GM08714 (cell line): Measurements from ENCODE around the gene NR3C2.
"Not testable (repeated sequence)": the region's sequence is repeated elsewhere in the genome, so short reads cannot be mapped to it uniquely, and the experiment has no call there.

Experiments used
- H3K4me3 ChIP-seq: fragments of 200-500 bp; sonication (Bioruptor generic); 2 replicates; pipeline ENCODE4 v1.5.1; 2014; ENCODE audit warnings: mild to moderate bottlenecking, low read length, inconsistent platforms
- ZNF274 ChIP-seq: IDR thresholded peaks from 2 replicates; pipeline ENCODE4 v1.6.1; 2012; ENCODE audit warnings: mild to moderate bottlenecking, low read depth, low read length

NR3C2 gene

GRCh38 chr4:148162991-148163390 lies 279.2 kb downstream of the NR3C2 start:
- TF ChIP-seq ZNF274, result no peak
- no peak overlapping the region for H3K4me3 ChIP-seq

- H3K4me3 ChIP-seq, result no peak overlapping the region
- TF ChIP-seq ZNF274, result no peak
Observed at GRCh38 chr4:148162519-148162918, 279.7 kb downstream of the NR3C2 start.

GRCh38 chr4:148161601-148162000 lies 280.6 kb downstream of the NR3C2 start:
- TF ChIP-seq ZNF274, result no peak
- H3K4me3 ChIP-seq, result no peak overlapping the region

- H3K4me3 ChIP-seq, result no peak overlapping the region
- no peak for TF ChIP-seq ZNF274
Observed at GRCh38 chr4:148159793-148160192, 282.4 kb downstream of the NR3C2 start.

- TF ChIP-seq ZNF274, result no peak
- H3K4me3 ChIP-seq, result no peak overlapping the region
Observed at GRCh38 chr4:148154769-148155168, 287.4 kb downstream of the NR3C2 start.

- no peak for TF ChIP-seq ZNF274
- no peak overlapping the region for H3K4me3 ChIP-seq
Observed at GRCh38 chr4:148152868-148153625, 289.2 kb downstream of the NR3C2 start.

- no peak for TF ChIP-seq ZNF274
Observed at GRCh38 chr4:148151806-148152205, 290.4 kb downstream of the NR3C2 start.

GRCh38 chr4:148145475-148145874 lies 296.7 kb downstream of the NR3C2 start:
- no peak overlapping the region for H3K4me3 ChIP-seq
- TF ChIP-seq ZNF274, result no peak

More at GRCh38 chr4:148151806-148152205, 290.4 kb downstream of the NR3C2 start:
- no peak overlapping the region for H3K4me3 ChIP-seq

- no peak for TF ChIP-seq ZNF274
- H3K4me3 ChIP-seq, result no peak overlapping the region
Observed at GRCh38 chr4:148143174-148143573, 299.0 kb downstream of the NR3C2 start.

- no peak for TF ChIP-seq ZNF274
Observed at GRCh38 chr4:148141501-148141900, 300.7 kb downstream of the NR3C2 start.

GRCh38 chr4:148126825-148127224 lies 315.4 kb downstream of the NR3C2 start:
- no peak overlapping the region for H3K4me3 ChIP-seq
- no peak for TF ChIP-seq ZNF274

More at GRCh38 chr4:148141501-148141900, 300.7 kb downstream of the NR3C2 start:
- no peak overlapping the region for H3K4me3 ChIP-seq

GRCh38 chr4:148124512-148124911 lies 317.7 kb downstream of the NR3C2 start:
- H3K4me3 ChIP-seq, result no peak overlapping the region
- no peak for TF ChIP-seq ZNF274

- not testable (repeated sequence) for H3K4me3 ChIP-seq
Observed at GRCh38 chr4:148123161-148123560, 319.1 kb downstream of the NR3C2 start.

- TF ChIP-seq ZNF274, result no peak
Observed at GRCh38 chr4:148120216-148120615, 322.0 kb downstream of the NR3C2 start.

GRCh38 chr4:148118633-148119032 lies 323.6 kb downstream of the NR3C2 start:
- no peak for TF ChIP-seq ZNF274
- no peak overlapping the region for H3K4me3 ChIP-seq

More at GRCh38 chr4:148120216-148120615, 322.0 kb downstream of the NR3C2 start:
- no peak overlapping the region for H3K4me3 ChIP-seq

GRCh38 chr4:148118179-148118578 lies 324.0 kb downstream of the NR3C2 start:
- no peak overlapping the region for H3K4me3 ChIP-seq
- no peak for TF ChIP-seq ZNF274
